ENCODE measurements around the gene CNN2. TPM values are rescaled to one million over a fixed set of nuclear protein-coding genes. Genes with fewer than 3 reads are reported as not detected.

The CNN2 gene
- total and polyA plus RNA-seq, 4 donors, result 10.1 to 38.4 (median 26.8) TPM

- Histone ChIP-seq H3K36me3 (ENCODE audit: control insufficient read depth in 4 of 4, insufficient read depth in 3 of 4, low read depth in 1 of 4, low read length in 3 of 4) (peaks cover 2 to 40% (median 14%) of the 10 kb centered on the region in 4 donors), H3K27ac (ENCODE audit: low read depth in 1 of 2, low read length in 2 of 2) (no peak overlapping the region), H3K4me1 (ENCODE audit: control insufficient read depth in 4 of 4, insufficient read depth in 4 of 4, low read length in 3 of 4) (peaks cover 26 to 39% (median 32%) of the 10 kb centered on the region in 4 donors), H3K27me3 (ENCODE audit: control insufficient read depth in 4 of 4, insufficient read depth in 4 of 4, low read length in 3 of 4) (no peaks in the 10 kb centered on the region), H3K9ac (ENCODE audit: low read depth in 1 of 2, low read length in 2 of 2) (no peak overlapping the region), H3K9me3 (ENCODE audit: control insufficient read depth in 4 of 4, low read length in 3 of 4) (no peaks in the 10 kb centered on the region), H3K4me3 (ENCODE audit: low read depth in 1 of 3, low read length in 3 of 3) (no peak overlapping the region)
- TF ChIP-seq NR2F2 (IDR thresholded peaks at IDR 0.05), result no peak
- TF ChIP-seq FOXA2 (IDR thresholded peaks at IDR 0.05), result no peak
- TF ChIP-seq SP1 (IDR thresholded peaks at IDR 0.05), result no peak
- no peak for TF ChIP-seq ZBTB33 (IDR thresholded peaks at IDR 0.05)
- TF ChIP-seq, protein P1, sequence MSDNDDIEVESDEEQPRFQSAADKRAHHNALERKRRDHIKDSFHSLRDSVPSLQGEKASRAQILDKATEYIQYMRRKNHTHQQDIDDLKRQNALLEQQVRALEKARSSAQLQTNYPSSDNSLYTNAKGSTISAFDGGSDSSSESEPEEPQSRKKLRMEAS (IDR thresholded peaks at IDR 0.05), result no peak
- TF ChIP-seq FOXA1 (IDR thresholded peaks at IDR 0.05), result no peak
- no peak for TF ChIP-seq JUND (IDR thresholded peaks at IDR 0.05)
- no peak for TF ChIP-seq RAD21 (IDR thresholded peaks at IDR 0.05)
- TF ChIP-seq GABPA (IDR thresholded peaks at IDR 0.05 in 1 of 2, conservative IDR thresholded peaks at IDR 0.05 in 1 of 2), result no peak
- no peak for TF ChIP-seq REST (IDR thresholded peaks at IDR 0.05)
- TF ChIP-seq RXRA (IDR thresholded peaks at IDR 0.05), result no peak
- no peak for TF ChIP-seq TAF1 (conservative IDR thresholded peaks at IDR 0.05)
- TF ChIP-seq HNF4A (conservative IDR thresholded peaks at IDR 0.05), result no peak
- TF ChIP-seq HNF4G (IDR thresholded peaks at IDR 0.05), result no peak
- TF ChIP-seq, protein P2, sequence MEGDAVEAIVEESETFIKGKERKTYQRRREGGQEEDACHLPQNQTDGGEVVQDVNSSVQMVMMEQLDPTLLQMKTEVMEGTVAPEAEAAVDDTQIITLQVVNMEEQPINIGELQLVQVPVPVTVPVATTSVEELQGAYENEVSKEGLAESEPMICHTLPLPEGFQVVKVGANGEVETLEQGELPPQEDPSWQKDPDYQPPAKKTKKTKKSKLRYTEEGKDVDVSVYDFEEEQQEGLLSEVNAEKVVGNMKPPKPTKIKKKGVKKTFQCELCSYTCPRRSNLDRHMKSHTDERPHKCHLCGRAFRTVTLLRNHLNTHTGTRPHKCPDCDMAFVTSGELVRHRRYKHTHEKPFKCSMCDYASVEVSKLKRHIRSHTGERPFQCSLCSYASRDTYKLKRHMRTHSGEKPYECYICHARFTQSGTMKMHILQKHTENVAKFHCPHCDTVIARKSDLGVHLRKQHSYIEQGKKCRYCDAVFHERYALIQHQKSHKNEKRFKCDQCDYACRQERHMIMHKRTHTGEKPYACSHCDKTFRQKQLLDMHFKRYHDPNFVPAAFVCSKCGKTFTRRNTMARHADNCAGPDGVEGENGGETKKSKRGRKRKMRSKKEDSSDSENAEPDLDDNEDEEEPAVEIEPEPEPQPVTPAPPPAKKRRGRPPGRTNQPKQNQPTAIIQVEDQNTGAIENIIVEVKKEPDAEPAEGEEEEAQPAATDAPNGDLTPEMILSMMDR (IDR thresholded peaks at IDR 0.05; ENCODE audit: low read depth, low read length, missing input control), result no peak
- no peak for DNase-seq (ENCODE audit: low spot score)
- WGBS, result 94% methylated on average over 49 of the region's 49 CpGs
Observed at GRCh38 chr19:1014161-1015060, 12.0 kb upstream of the CNN2 start.

Measured in liver (tissue), 9 donors.